Lung microvascular endothelial cell (primary cell): Measurements from ENCODE around the gene CADPS2. TPM values are rescaled to one million over a fixed set of nuclear protein-coding genes. Genes with fewer than 3 reads are reported as not detected.

Source experiments
- DNase-seq, 2 donors: peaks; one replicate each; pipeline versions ENCODE4 v3.0.0 to v3.0.0-alpha.2; 2010; ENCODE audit warnings: low read depth in 2 of 2
- total RNA-seq: library from RNA; depleted of rRNA; stranded (reverse); fragments of >200 nt; gene quantifications from 2 replicates; pipeline ENCODE4 v1.2.1, GENCODE V29; 2014

CADPS2 gene
- total RNA-seq, 1 donor from 2014 or later: 48.0 TPM

DNA sequence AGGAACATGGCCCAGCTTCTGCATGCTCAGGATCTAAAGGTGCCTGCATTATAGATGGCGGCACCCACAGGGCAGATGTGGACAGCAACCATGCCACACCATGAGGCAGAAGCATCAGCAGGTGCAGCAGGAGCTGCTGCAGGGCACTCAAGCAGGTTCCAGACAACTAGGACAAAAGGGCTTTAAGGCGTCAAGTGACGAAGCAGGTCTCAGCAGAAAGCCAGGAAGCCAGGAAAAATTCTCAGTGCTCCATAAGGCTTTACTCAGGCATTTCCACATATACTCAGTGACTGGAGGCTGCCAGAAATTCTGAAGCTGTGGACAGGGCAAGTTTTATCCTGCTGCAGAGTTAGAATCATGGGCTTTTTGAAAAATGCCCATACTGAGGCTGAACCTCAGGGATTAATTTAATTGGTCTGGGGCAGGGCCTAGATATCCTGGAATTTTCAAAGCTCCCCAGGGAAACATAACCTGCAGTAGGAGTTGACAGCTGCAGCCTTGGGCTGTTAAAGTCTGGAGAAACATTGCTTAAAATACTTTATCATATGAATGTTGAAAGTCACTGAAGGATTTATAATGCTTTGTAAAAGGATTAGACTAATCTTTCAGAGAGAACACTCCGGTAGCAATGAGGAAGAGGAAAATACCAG, 115.4 kb downstream of the CADPS2 start:
- no peak for DNase-seq

DNA sequence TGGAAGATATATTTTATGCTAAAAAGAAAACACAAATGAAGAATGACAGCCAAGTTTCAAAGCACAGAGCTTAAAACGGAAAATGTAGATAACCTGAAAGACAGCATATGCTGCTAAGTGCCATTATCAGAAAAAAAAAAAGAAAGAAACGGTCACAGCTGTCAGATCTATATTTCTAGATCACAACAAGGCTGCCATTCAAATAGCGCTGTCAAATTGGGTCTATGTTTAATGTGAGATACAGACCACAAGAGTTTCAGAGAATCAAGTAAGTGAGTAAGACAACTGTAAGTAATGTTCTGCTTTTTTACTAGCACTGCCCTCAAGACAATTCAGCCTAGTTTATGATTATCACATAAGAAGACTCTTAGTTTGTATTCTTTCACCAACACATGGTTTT, 117.4 kb downstream of the CADPS2 start:
- DNase-seq: no peak

DNA sequence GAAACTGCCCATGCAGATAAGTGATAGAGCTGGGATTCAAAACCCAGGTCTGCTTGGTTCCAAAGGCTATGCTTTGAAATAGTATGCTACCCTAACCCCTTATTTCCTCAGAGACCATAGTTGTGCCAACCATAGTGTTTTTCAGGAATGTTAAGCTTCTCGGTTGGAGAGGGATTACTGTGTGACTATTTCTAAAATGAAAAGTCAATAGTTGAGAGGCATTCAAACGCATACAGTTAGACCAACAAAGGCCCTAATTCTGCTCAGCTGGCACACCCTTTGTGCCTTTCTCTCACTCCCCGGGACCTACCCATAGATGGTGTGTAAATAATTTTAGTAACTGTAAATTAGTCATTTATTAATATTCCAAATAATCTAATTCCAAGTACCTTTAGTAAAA, 118.9 kb downstream of the CADPS2 start:
- DNase-seq: no peak

DNA sequence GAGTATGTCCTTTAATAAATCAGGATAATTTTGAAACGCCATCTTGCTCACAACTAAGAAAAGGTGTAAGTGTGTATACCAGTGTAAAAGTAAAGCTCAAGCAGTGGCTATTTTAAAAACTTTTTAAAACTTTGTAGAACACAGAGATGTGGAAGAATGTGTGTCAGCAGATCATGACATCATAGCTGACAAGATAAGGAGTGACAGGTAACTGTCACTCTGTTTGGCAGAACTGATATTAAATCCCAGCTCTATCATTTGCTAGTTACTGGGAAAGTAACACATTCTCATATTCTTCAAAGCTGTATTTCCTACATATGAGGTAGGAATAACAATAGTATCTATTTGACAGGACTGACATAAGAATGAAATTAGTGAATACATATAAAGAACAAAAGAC, 119.7 kb downstream of the CADPS2 start:
- DNase-seq: no peak

DNA sequence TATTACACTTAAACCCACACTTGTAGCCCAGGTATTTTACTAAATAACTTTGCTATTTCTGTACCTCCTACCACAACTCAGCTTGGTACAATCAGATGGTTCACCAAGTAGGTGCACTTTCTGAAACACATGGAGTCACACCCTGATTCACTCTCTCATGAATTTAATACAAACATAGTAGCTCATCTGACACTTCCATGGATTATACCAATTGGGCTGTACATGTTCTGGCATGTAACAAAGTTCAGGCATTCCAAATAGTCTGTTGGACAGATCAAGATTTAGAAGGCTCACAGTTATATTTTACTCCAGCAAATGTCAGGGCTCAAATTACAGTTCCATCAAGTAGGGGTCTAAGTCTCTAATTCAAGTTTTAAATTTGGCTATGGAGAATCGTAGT, 121.4 kb downstream of the CADPS2 start:
- no peak for DNase-seq

DNA sequence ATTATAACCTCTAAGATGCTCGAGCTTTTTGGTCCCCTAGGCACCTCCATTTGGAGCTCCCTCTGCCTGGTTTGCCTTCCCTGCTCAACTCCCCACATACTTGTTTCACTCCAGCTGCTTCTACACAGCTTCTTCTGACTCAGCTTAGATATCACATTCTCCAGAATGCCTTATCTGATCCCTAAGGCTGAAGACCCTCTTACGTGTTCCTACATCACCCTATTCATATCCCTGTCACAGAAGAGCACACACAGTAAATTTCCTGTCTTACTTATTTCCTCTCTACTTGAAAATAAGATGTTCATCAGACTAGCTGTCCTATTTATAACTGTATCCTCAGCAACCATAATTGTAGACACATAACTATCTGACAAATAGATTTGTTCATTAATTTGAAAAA, 122.2 kb downstream of the CADPS2 start:
- peak in 1 of 2 donors; percentile 83 for DNase-seq

DNA sequence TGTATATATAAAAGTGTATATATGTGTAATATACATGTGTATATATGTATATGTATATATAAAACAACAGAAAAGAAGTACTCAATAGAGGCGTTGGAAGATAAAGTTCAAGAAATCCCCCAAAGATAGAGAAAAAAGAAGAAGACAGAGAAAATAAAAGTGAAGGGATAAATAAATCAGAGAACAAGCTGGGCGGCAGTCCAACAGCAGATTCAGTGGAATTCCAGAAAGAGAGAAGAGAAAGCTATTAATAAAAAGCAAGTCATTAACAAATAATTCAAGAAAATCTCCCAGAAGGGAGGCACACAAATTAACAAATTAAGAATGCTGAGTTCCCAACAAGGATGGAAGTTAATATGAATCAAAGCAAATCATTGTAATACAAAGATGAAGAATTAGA, 124.2 kb downstream of the CADPS2 start:
- DNase-seq: no peak

DNA sequence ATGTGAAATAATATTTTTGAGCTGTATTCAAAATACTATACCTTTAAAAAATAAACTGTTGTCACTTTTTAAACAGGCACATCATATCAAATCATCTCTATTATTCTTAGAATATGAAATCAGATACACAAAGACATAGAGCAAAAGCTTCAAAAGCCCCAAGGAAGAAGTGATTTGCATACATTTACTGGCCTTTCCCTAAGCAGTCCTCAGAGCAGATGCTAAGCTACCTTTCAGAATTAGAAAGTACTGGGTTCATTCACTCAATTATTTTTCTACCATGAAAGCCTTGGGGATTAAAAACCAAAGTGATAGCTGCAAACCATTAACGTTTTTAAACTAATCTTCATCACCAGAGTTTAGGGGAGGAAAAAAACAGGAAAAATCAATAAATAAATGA, 127.8 kb downstream of the CADPS2 start:
- DNase-seq: no peak

DNA sequence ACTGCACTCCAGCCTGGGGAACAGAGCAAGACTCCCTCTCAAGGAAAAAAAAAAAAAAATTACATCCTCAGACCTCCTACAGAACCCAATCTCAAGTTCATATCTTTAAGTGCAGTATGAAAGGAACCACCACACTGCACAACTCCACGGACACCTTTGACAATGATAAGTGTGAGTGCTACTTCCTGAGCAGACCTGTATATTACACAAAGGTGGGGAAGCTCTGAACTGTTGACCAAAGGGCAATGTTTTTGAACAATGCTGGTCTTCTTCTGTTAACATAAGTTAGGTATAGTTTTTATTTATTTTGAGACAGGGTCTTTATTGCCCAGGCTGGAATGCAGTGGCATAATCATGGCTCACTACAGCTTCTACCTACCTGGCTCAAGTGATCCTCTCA, 129.4 kb downstream of the CADPS2 start:
- DNase-seq: no peak

DNA sequence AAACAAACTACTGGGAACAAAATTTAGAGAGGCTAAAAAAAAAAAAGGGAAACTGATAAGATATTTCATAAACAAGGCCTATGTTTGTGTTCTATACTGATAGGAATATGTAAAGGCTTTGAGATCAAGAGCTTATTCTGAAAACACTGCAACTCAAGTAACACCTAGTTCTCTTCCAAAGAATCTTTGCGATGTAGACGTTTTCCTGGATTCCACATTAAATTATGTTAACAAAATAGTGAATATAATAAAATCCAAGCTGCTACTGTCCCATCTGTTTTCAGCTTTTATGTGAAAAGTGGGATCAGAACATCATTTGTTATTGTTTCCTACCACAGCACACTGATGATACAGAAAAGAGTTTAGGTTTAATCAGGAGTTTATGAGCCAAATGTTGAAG, 130.6 kb downstream of the CADPS2 start:
- no peak for DNase-seq

DNA sequence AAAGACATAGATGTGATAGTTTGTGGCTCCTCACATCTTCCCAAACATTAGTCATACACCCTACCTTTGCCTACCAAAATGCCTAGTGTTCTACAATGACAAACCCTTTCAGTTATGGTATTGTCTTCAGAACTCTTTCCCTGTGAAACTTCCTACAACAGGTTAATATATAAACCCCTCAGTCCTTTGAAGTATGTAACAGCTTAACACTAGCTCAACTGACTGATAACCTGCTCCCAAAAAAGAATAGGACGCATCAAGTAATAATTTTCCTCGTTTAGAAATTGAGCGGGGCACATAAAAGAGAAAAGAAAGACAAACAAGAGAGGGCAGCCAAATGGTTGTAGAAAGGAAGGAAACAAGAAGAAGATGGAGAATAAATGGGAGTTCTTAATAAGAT, 133.7 kb downstream of the CADPS2 start:
- no peak for DNase-seq

DNA sequence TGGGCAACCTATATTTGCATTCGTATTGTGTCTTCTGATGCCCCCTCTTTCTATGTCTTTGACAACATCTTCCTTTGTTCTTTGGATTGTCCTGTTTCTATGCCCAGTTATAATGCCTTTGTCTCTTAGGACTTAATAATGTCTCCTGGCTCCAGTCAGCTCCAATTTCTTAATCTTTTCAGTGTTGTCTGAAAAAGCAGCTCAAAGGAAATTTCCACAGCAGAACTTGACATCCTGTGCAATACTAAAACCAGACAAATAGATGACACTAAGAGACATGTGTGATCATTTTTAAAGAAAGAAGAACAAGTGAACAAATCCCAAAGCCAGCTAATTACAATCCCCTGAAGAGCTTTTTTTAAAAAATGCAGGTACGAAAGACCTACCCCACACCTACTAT, 135.9 kb downstream of the CADPS2 start:
- DNase-seq: no peak

DNA sequence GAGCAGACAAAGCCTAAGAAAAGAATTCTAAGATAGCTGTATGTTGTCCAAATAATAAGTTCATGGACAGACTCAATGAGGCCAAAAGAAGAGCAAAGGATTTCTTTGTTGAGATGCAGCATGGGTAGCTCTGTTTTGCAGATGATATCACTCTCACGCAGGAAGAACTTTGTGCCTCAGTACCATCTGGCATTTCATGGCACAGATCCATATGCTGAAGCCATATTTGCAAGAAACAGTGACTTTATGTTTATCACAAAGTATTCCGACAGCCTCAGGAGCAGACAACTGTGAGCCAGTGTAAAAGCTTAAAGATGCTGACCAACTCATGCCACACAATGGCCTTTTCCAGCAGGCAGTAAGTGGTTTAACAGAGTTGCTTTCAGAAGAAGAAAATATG, 138.1 kb downstream of the CADPS2 start:
- DNase-seq: no peak

DNA sequence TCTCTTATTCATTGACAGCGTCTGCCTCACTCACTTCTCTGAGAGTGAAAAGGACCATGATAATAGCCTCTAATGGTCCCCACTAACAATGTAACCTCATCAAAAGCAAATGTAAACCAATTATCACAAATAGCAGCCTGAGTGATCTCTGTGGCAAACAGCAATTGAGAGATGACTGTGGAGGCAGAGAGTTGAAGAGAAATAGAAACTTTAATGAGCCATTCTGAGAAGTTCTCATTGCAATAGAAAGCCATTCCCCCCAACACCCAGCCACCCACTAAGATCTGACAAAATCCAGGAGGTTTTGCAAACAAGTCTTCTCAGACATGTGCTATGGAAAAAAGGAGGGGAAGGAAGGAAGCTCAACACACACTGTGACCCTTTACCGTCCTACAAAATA, 139.3 kb downstream of the CADPS2 start:
- DNase-seq: peak in 1 of 2 donors; percentile 10

DNA sequence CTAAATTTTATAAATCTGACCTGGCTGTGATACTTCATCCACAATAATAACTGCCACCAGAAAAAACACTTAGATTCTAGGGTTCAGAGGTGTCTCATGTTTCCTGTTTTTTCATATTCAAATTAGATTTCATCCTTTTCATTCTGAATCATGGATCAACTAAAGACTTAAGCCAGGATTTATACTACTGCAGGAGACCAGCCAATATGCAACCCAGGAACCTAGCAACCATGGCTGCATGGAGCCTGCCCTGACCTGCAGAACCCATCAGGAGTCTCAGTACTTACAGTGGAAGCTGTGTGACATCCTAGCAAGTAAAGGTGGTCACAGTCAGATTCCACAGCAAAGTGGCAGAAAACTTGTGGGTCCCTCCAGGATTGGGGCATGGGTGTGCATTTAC, 143.0 kb downstream of the CADPS2 start:
- no peak for DNase-seq

DNA sequence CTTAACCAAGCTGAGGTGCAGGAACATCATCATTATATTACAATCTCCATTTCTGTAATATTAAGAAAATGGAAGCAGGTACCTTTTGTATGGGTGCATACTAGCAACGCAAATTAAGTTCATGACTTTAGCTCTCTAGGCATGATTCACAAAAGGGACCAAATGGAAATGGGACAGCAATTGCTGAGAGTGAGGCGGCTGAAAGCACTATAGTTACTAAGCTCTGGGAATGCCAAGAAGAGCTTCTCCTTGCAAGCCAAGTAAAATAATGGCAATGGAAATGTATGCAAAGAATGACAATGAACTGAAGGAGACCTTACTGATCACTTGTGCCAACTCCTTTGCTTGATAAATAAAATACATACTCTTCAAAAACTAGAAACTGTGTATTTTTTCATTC, 147.3 kb downstream of the CADPS2 start:
- no peak for DNase-seq

DNA sequence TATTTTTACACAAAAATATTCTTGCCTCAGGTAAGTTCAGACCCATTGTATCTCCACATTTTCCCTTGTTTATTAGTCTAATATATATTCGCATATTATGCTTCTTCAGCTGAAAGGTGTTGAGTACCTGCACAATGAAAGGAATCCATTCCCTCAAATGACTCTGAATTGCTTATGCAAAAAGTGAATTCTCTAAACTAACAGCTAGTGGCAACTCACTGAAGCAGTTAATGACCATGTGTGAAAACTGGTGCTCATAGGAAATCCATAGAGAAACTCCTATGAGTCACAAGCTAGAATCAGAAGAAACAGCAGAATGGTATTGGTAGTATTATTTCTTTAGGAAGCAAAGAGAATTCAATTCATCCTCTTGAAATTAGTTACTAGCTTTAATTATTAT, 150.1 kb downstream of the CADPS2 start:
- peak in 1 of 2 donors; percentile 10 for DNase-seq

DNA sequence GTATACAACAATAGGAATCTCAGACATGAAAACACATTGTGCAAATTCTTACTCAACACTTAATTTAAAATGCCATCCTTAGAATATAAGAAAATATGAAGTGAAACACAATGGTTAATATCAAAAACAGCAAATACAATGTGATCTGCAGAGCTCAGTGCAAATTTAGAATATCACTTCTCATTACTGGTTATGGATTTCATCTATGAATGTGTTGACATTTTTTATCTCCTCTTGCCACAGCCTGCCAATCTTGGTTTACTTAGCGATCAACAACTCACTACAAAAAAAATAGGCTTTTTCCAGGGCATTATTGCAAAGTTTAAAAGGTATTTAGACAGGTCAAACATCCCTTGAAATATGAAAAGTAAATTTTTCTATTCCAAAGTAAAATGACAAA, 158.5 kb downstream of the CADPS2 start:
- DNase-seq: no peak

DNA sequence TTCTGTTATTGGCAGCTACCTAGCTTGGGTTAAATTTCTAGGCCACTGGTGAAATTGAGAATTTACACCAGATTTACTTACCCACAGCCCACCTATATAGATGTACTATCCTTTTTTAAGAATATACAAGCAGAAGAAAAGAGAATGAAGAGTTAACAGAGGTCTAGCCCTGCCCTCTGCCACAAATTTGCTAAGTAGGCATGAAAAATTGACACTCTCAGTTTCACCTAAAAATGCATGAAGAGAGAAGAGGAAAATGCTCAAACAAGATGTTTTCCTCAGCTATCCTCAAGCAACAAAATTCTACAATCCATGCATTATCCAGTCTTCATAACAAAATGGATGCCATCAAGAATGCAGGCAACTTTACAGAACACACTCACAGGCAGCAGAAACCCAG, 158.9 kb downstream of the CADPS2 start:
- no peak for DNase-seq

DNA sequence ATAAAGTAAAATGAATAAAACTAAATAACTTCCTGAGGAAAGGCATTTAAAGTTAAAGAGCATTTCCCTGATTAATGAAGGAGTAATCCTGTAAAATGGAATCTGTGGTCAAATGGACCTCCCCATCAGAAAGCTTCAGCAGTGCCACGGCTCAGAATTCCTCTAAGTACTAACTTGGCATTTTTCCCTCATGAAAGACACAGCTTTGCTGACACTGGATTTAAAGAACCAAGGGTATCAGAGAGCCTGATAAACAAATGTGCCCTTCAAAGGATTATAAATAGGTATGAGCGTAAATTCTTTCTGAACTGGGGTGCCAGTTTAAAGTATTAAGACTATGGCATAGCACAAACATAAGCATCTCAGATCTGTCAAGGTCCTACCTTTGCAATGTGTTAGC, 159.4 kb downstream of the CADPS2 start:
- no peak for DNase-seq

DNA sequence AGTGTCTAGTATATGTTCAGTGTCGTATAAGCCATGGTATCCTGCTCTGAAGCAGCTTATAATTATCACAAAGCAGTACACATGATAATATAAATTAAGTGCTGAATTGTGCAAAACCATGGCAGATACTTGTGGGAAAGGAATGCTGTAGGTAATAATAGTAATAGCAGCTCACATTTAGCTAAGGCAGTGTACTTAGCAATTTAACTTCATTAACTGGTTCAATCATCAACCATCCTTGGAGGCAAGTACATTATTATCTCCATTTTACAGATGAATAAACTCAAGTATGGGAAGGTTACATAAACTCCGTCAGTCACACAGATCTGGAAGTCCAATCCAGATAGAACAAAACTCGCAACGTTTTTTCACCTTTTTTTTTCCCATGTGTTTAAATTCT, 161.9 kb downstream of the CADPS2 start:
- DNase-seq: no peak

DNA sequence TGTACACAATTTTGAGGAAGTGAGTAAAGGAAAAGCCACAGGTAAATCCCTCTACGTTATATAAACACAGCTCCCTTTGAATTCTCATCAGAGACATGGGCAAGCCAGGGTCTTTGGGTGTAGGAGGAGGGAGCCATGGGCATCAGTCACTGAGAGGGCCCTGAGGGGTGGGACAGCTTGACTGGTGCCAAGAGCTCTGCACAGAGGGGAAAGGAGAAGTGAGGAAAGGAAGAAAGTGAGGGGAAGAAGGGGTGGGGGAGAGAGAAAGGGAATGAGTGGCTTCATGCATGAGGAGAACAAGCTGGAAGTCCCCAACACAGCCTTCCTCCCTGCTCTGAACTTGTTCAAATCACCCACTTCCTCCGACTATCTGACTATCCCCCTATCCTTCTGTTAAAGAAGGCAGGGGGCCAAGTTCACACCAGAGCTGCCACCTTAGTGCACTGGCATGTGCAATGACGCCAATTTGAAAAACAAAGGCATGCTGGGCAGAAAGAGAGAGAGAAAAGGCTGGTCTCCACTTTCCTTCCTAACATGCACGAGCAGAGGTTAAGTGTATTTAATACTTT, 167.2 kb downstream of the CADPS2 start:
- no peak for DNase-seq

DNA sequence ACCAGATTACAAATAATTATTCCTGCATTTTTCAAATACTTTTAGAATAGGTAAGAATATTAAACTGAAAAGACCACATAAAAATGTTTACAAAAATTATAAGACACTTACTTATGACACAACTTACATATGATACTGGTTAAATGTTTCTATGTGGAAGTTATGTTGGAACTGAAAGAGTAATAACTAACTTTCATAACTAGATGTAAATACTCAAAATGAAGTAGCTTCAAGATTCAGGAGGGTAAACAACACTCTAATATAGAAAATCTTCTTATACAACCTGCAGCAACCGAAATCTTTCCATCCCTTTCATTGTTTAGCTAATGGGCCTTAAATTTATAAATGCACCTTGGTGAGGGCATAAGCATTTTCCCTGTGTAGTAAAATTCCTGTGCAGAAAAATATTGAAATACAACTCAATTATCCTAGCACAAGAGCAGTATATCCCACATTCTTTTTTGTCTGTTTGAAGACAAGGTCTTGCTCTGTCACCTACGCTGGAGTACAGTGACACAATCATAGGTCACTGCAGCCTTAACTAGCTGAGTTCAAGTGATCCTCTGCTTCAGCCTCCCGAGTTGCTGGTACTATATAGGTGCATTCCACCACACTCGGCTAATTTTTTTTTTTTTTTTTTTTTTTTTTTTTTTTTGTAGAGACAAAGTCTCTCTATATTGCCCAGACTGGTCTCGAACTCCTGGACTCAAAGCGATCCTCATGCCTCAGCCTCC, 168.7 kb downstream of the CADPS2 start:
- DNase-seq: no peak
